Vagina (tissue), 2 donors: Measurements from ENCODE around the gene PTPRN2.

Experiments used
- CTCF ChIP-seq, 3 experiments: fragments of 450-650 bp in 2 of 3; fragments of 200-600 bp in 1 of 3; sonication (generic) in 1 of 3; IDR thresholded peaks; one replicate each; pipeline ENCODE4 v1.5.1; 2017 to 2019; ENCODE audit warnings: antibody characterized with exemption in 3 of 3, mild to moderate bottlenecking in 2 of 3, moderate library complexity in 2 of 3
- POLR2A ChIP-seq, 2 donors: fragments of 450-650 bp; IDR thresholded peaks; one replicate each; pipeline ENCODE4 v1.6.1; 2017; ENCODE audit warnings: antibody characterized with exemption in 2 of 2, mild to moderate bottlenecking in 2 of 2, moderate library complexity in 2 of 2

GRCh38 chr7:158414486-158414961, 173.1 kb downstream of the PTPRN2 start:
- no peak for TF ChIP-seq POLR2A (IDR thresholded peaks at IDR 0.05)
- TF ChIP-seq CTCF (IDR thresholded peaks at IDR 0.05) = no peak
